Common myeloid progenitor, CD34-positive (primary cell): ENCODE measurements around the gene RMND1.

Experiments
- CTCF ChIA-PET: fragments of 350-600 bp; sonication (Branson Sonifier 250); formaldehyde crosslinking; loops from one replicate; lab custom pipeline; 2021; ENCODE audit warnings: antibody characterized with exemption; lab: Charles Lee
- POLR2A ChIA-PET: fragments of 350-600 bp; sonication (Branson Sonifier 250); formaldehyde crosslinking; loops from one replicate; lab custom pipeline; 2021; ENCODE audit warnings: antibody characterized with exemption; lab: Charles Lee
- DNase-seq, 3 donors: peaks; one replicate each; pipeline versions ENCODE4 v3.0.0 to v3.0.0-alpha.2; 2013
- H3K27ac ChIP-seq, 2 experiments: 1 replicate in 1 of 2; 2 replicates in 1 of 2; pipeline ENCODE4 v1.7.0; 2013; ENCODE audit warnings: inconsistent platforms in 2 of 2, low read length in 2 of 2, mild to moderate bottlenecking in 2 of 2, low read depth in 1 of 2, moderate library complexity in 1 of 2; ENCODE audit not compliant: severe bottlenecking in 2 of 2, insufficient read depth in 1 of 2, poor library complexity in 1 of 2
- H3K27me3 ChIP-seq, 5 experiments: replicated peaks in 2 of 5; 1 replicate in 3 of 5; 2 replicates in 2 of 5; pipeline versions ENCODE4 v1.6.1 to v1.7.0; 2013; ENCODE audit warnings: low read length in 4 of 5, mild to moderate bottlenecking in 2 of 5, moderate library complexity in 2 of 5, inconsistent platforms in 1 of 5; ENCODE audit not compliant: insufficient read depth in 5 of 5, control insufficient read depth in 4 of 5
- H3K36me3 ChIP-seq, 4 experiments: 1 replicate in 2 of 4; 2 replicates in 2 of 4; pipeline versions ENCODE4 v1.6.1 to v1.7.0; 2013; ENCODE audit warnings: low read length in 3 of 4, control low read depth in 1 of 4, mild to moderate bottlenecking in 1 of 4; ENCODE audit not compliant: control insufficient read depth in 4 of 4, insufficient read depth in 4 of 4
- H3K4me1 ChIP-seq, 4 experiments: 1 replicate in 3 of 4; 2 replicates in 1 of 4; pipeline versions ENCODE4 v1.6.1 to v1.7.1; 2013; ENCODE audit warnings: low read length in 3 of 4, mild to moderate bottlenecking in 3 of 4, control low read depth in 1 of 4, inconsistent platforms in 1 of 4, moderate library complexity in 1 of 4; ENCODE audit not compliant: control insufficient read depth in 4 of 4, insufficient read depth in 4 of 4; ENCODE audit errors: control extremely low read depth in 1 of 4
- H3K4me3 ChIP-seq, 7 experiments: 1 replicate in 4 of 7; 2 replicates in 3 of 7; pipeline versions ENCODE4 v1.5.1 to v1.7.0; 2013; ENCODE audit warnings: mild to moderate bottlenecking in 7 of 7, low read length in 6 of 7, moderate library complexity in 6 of 7, inconsistent platforms in 2 of 7, low read depth in 2 of 7, control low read depth in 1 of 7; ENCODE audit not compliant: insufficient read depth in 4 of 7, control insufficient read depth in 1 of 7; ENCODE audit errors: extremely low read depth in 1 of 7
- H3K9me3 ChIP-seq, 5 experiments: 1 replicate in 4 of 5; 2 replicates in 1 of 5; pipeline versions ENCODE4 v1.6.1 to v1.7.1; 2013; ENCODE audit warnings: low read length in 4 of 5, mild to moderate bottlenecking in 2 of 5, inconsistent platforms in 1 of 5, low read depth in 1 of 5, moderate library complexity in 1 of 5; ENCODE audit not compliant: control insufficient read depth in 4 of 5, insufficient read depth in 2 of 5; ENCODE audit errors: control extremely low read depth in 1 of 5
- WGBS: methylation state at CpG from one replicate; pipeline ENCODE4 v1.1.5; 2013; ENCODE audit not compliant: insufficient coverage; 5-methylcytosine and 5-hydroxymethylcytosine counted together

The RMND1 gene

GRCh38 chr6:151447237-151447636 is 4.7 kb downstream of the RMND1 start:
- Histone ChIP-seq H3K9me3 (no peaks in the 10 kb centered on the region), H3K4me1 (peaks cover 5 to 11% (median 6%) of the 10 kb centered on the region in 4 experiments), H3K27me3 (no peaks in the 10 kb centered on the region), H3K36me3 (peaks cover 2 to 18% (median 4%) of the 10 kb centered on the region in 4 experiments), H3K27ac (no peak overlapping the region), H3K4me3 (no peak overlapping the region)
- ChIA-PET CTCF (interaction anchor here (2.4 kb wide), 1 partner anchor 10 kb away, joined by 12 read pairs; no protein-coding TSS in a partner anchor), POLR2A (no interaction called here)
- DNase-seq: no peak
- WGBS: 100% methylated on average over 2 of the region's 4 CpGs

GRCh38 chr6:151445482-151445881 is 6.4 kb downstream of the RMND1 start:
- Histone ChIP-seq H3K4me1 (peaks cover 0 to 6% (median 0%) of the 10 kb centered on the region in 4 experiments), H3K27me3 (no peaks in the 10 kb centered on the region), H3K4me3 (no peak overlapping the region), H3K27ac (peak overlapping the region in 1 of 2 experiments; percentile 25), H3K9me3 (no peaks in the 10 kb centered on the region), H3K36me3 (peaks cover 2 to 26% (median 4%) of the 10 kb centered on the region in 4 experiments)
- ChIA-PET CTCF (interaction anchor here (1.0 to 2.4 kb wide), 3 partner anchors 8 to 820 kb away, joined by 3 to 12 read pairs (median 3); no protein-coding TSS in a partner anchor), POLR2A (no interaction called here)
- no peak for DNase-seq
- WGBS: 19% methylated on average over 3 of the region's 5 CpGs

GRCh38 chr6:151443911-151444621 is 7.9 kb downstream of the RMND1 start:
- no peaks in the 10 kb centered on the region for H3K27me3 ChIP-seq
- H3K36me3 ChIP-seq: peaks cover 2 to 26% (median 4%) of the 10 kb centered on the region in 4 experiments
- 100% methylated on average over 2 of the region's 4 CpGs for WGBS
- ChIA-PET CTCF (no interaction called here), POLR2A (no interaction called here)
- no peak overlapping the region for H3K4me3 ChIP-seq
- peaks cover 0 to 6% (median 0%) of the 10 kb centered on the region in 4 experiments for H3K4me1 ChIP-seq
- H3K27ac ChIP-seq: no peak overlapping the region
- DNase-seq: no peak
- no peaks in the 10 kb centered on the region for H3K9me3 ChIP-seq

GRCh38 chr6:151443454-151443853 is 8.5 kb downstream of the RMND1 start:
- H3K36me3 ChIP-seq: peaks cover 2 to 28% (median 4%) of the 10 kb centered on the region in 4 experiments
- H3K9me3 ChIP-seq: no peaks in the 10 kb centered on the region
- DNase-seq: no peak
- 97% methylated on average over 4 of the region's 5 CpGs for WGBS
- no peak overlapping the region for H3K4me3 ChIP-seq
- ChIA-PET CTCF (interaction anchor here (3.2 to 5.0 kb wide), 3 partner anchors 8 to 682 kb away, joined by 15 to 41 read pairs (median 27); partner anchors contain the start of gene RMND1), POLR2A (no interaction called here)
- no peak overlapping the region for H3K27ac ChIP-seq
- peaks cover 0 to 6% (median 0%) of the 10 kb centered on the region in 4 experiments for H3K4me1 ChIP-seq
- no peaks in the 10 kb centered on the region for H3K27me3 ChIP-seq

- peaks cover 0 to 6% (median 0%) of the 10 kb centered on the region in 4 experiments for H3K4me1 ChIP-seq
- H3K27ac ChIP-seq: no peak overlapping the region
- WGBS: 100% methylated on average over 4 of the region's 9 CpGs
- no peaks in the 10 kb centered on the region for H3K27me3 ChIP-seq
- DNase-seq: no peak
- POLR2A ChIA-PET: no interaction called here
- no peaks in the 10 kb centered on the region for H3K9me3 ChIP-seq
- H3K36me3 ChIP-seq: peaks cover 2 to 31% (median 5%) of the 10 kb centered on the region in 4 experiments
- H3K4me3 ChIP-seq: no peak overlapping the region
- CTCF ChIA-PET: interaction anchor here (0.9 to 5.0 kb wide), 12 partner anchors 9 to 826 kb away, joined by 3 to 41 read pairs (median 4); partner anchors contain the start of gene RMND1
Measured at GRCh38 chr6:151442371-151442770, 9.6 kb downstream of the RMND1 start.

- no peak for DNase-seq
- peaks cover 0 to 6% (median 0%) of the 10 kb centered on the region in 4 experiments for H3K4me1 ChIP-seq
- WGBS: 93% methylated on average over 3 of the region's 3 CpGs
- POLR2A ChIA-PET: interaction anchor here (1.3 kb wide), 1 partner anchor 11 kb away, joined by 4 read pairs; the partner anchor contains the start of gene RMND1
- no peaks in the 10 kb centered on the region for H3K9me3 ChIP-seq
- H3K27ac ChIP-seq: no peak overlapping the region
- H3K36me3 ChIP-seq: peaks cover 2 to 27% (median 5%) of the 10 kb centered on the region in 4 experiments
- no peaks in the 10 kb centered on the region for H3K27me3 ChIP-seq
- no peak overlapping the region for H3K4me3 ChIP-seq
- CTCF ChIA-PET: interaction anchor here (0.9 to 5.0 kb wide), 26 partner anchors 9 to 916 kb away, joined by 3 to 41 read pairs (median 4); partner anchors contain the start of genes RMND1 and ZBTB2
Measured at GRCh38 chr6:151441390-151442166, 10.3 kb downstream of the RMND1 start.
